AG04450 (cell line): ENCODE measurements around the gene SHF. TPM values are rescaled to one million over a fixed set of nuclear protein-coding genes. Genes with fewer than 3 reads are reported as not detected.

ENCODE experiments used
- CTCF ChIA-PET: fragments of 300-600, 350-600 bp; formaldehyde crosslinking; extraction: SDS; loops from one replicate; lab custom pipeline; 2022; ENCODE audit warnings: antibody characterized with exemption, inconsistent platforms; lab: Charles Lee
- POLR2A ChIA-PET: fragments of 350-600 bp; formaldehyde crosslinking; extraction: SDS; loops from one replicate; lab custom pipeline; 2021; ENCODE audit warnings: antibody characterized with exemption, inconsistent platforms; lab: Yijun Ruan, JAX
- DNase-seq: peaks from one replicate; pipeline ENCODE4 v3.0.0-alpha.2; 2011; ENCODE audit warnings: low read depth, low spot score
- H3K27ac ChIP-seq: one replicate; pipeline ENCODE4 v1.5.1; 2012; ENCODE audit warnings: low read depth, low read length, control low read depth
- H3K27me3 ChIP-seq: one replicate; pipeline ENCODE4 v1.6.0; 2012; ENCODE audit warnings: low read length; ENCODE audit not compliant: control insufficient read depth, insufficient read depth
- H3K4me3 ChIP-seq: 2 replicates; pipeline ENCODE4 v1.5.1; 2011; ENCODE audit warnings: mild to moderate bottlenecking, low read depth, low read length, control low read depth
- H3K9me3 ChIP-seq: 2 replicates; pipeline ENCODE4 v1.5.1; 2012; ENCODE audit warnings: low read length; ENCODE audit not compliant: control insufficient read depth, insufficient read depth
- CTCF ChIP-seq: IDR thresholded peaks from 2 replicates; pipeline ENCODE4 v1.5.1; 2011; ENCODE audit warnings: low read depth, low read length, control low read depth, inconsistent platforms
- polyA plus RNA-seq: library from polyadenylated mRNA; depleted of rRNA; stranded (reverse); fragments of >200 nt; gene quantifications from 2 replicates; pipeline ENCODE4 v1.2.3, GENCODE V29; 2011

SHF gene
- polyA plus RNA-seq, 1 experiment: 4.1 TPM

GRCh38 chr15:45174577-45174976 lies 13.2 kb downstream of the SHF start:
- POLR2A ChIA-PET: no interaction called here

GRCh38 chr15:45174069-45174468 lies 13.7 kb downstream of the SHF start:
- Histone ChIP-seq H3K4me3 (no peak overlapping the region), H3K9me3 (no peaks in the 10 kb centered on the region), H3K27me3 (no peaks in the 10 kb centered on the region), H3K27ac (no peak overlapping the region)
- ChIA-PET CTCF (interaction anchor here (0.7 kb wide), 1 partner anchor 12 kb away, joined by 11 read pairs; no protein-coding TSS in a partner anchor), POLR2A (no interaction called here)
- TF ChIP-seq CTCF: no peak
- DNase-seq: no peak

More at GRCh38 chr15:45174577-45174976, 13.2 kb downstream of the SHF start:
- no peaks in the 10 kb centered on the region for H3K27me3 ChIP-seq
- no peak for DNase-seq
- H3K9me3 ChIP-seq: no peaks in the 10 kb centered on the region
- CTCF ChIA-PET: interaction anchor here (0.7 to 0.9 kb wide), 2 partner anchors 13 to 224 kb away, joined by 3 to 11 read pairs; no protein-coding TSS in a partner anchor
- no peak overlapping the region for H3K4me3 ChIP-seq
- no peak overlapping the region for H3K27ac ChIP-seq
- TF ChIP-seq CTCF: no peak

- Histone ChIP-seq H3K9me3 (no peaks in the 10 kb centered on the region), H3K27ac (no peak overlapping the region), H3K27me3 (no peaks in the 10 kb centered on the region), H3K4me3 (no peak overlapping the region)
- DNase-seq: no peak
- ChIA-PET POLR2A (no interaction called here), CTCF (interaction anchor here (0.9 to 1.0 kb wide), 2 partner anchors 9 to 12 kb away, joined by 3 to 6 read pairs; no protein-coding TSS in a partner anchor)
- no peak for TF ChIP-seq CTCF
Observed at GRCh38 chr15:45171912-45172311, 15.9 kb downstream of the SHF start.

GRCh38 chr15:45169608-45170480 lies 17.9 kb downstream of the SHF start:
- CTCF ChIA-PET: interaction anchor here (0.6 to 3.0 kb wide), 2 partner anchors 28 to 31 kb away, joined by 3 to 9 read pairs; no protein-coding TSS in a partner anchor
- POLR2A ChIA-PET: no interaction called here
- no peak for TF ChIP-seq CTCF
- Histone ChIP-seq H3K4me3 (no peak overlapping the region), H3K27me3 (no peaks in the 10 kb centered on the region), H3K9me3 (no peaks in the 10 kb centered on the region), H3K27ac (no peak overlapping the region)
- DNase-seq: no peak
